Measurements from ENCODE around the gene MYOF. TPM values are rescaled to one million over a fixed set of nuclear protein-coding genes. Genes with fewer than 3 reads are reported as not detected.

MYOF gene
- total and polyA plus RNA-seq, 12 donors: 4.1 to 119 (median 49.6) TPM

DNA sequence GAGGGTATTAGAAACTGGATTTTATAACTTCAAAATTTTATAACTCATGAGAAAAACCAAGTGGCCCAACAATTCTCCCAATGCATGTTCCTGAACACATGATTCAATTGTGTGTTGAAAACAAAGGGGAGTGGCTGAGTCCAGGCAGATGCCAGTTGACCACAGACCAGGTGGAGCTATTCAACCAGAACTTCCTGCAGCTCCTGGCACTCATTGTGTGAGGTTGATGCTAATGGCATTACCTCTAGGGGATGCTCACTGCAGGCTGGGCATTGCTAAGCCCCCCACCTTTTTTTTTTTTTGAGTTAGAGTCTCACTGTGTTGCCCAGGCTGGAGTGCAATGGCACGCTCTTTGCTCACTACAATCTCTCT is 20.3 kb downstream of the MYOF start:
- no peaks in the 10 kb centered on the region for H3K9me3 ChIP-seq (replicated peaks in 1 of 3)
- DNase-seq: no peak
- H3K36me3 ChIP-seq (replicated peaks in 1 of 2): no peaks in the 10 kb centered on the region
- intact Hi-C loops (cut with DNase I): no loop called here
- peaks cover 35 to 57% of the 10 kb centered on the region in 2 donors for H3K4me1 ChIP-seq (replicated peaks in 1 of 2)
- peak overlapping the region in 1 of 5 donors; percentile 30 for H3K27ac ChIP-seq
- whole genome bisulfite sequencing, 4 donors: 91 to 100% (median 96%) methylated on average over 1 of the region's 1 CpG
- TF ChIP-seq, protein P1, sequence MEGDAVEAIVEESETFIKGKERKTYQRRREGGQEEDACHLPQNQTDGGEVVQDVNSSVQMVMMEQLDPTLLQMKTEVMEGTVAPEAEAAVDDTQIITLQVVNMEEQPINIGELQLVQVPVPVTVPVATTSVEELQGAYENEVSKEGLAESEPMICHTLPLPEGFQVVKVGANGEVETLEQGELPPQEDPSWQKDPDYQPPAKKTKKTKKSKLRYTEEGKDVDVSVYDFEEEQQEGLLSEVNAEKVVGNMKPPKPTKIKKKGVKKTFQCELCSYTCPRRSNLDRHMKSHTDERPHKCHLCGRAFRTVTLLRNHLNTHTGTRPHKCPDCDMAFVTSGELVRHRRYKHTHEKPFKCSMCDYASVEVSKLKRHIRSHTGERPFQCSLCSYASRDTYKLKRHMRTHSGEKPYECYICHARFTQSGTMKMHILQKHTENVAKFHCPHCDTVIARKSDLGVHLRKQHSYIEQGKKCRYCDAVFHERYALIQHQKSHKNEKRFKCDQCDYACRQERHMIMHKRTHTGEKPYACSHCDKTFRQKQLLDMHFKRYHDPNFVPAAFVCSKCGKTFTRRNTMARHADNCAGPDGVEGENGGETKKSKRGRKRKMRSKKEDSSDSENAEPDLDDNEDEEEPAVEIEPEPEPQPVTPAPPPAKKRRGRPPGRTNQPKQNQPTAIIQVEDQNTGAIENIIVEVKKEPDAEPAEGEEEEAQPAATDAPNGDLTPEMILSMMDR (IDR thresholded peaks at IDR 0.05): no peak
- no peak for TF ChIP-seq POLR2A (IDR thresholded peaks at IDR 0.05)
- no peak overlapping the region for H3K4me3 ChIP-seq
- no peaks in the 10 kb centered on the region for H3K27me3 ChIP-seq

DNA sequence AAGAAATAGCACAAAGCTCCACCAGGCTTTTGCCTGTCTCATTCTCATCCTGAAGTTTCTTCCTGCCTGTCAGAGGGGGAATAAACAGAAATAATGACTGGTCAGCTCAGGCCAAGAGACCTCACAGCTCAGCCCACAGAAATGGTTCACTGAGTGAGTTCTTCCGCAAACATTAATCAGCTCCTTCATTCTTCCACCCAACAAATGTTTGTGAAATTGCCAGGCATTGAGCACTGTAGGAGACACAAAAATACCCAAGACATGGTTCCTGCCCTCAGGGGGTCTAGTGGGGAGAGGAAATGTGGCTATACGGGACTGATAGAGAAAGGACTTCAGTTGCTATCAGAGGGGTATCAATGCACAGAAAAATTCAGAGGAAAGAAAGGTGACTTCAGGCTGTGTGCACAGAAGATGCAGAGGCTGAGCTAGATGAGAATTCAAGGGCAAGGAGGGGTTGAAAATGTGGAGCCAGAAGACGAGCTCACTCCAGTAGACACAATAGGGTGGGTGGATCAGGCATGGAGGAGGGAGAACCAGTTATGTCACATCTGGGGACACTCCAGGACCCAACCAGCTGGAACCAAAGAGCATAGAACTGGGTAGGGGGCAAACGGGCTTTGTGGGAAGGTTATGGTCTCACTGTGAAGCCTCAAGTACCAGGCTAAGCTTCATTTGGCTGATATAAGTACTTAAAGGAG is 20.9 kb downstream of the MYOF start:
- H3K4me1 ChIP-seq (replicated peaks in 1 of 2): peaks cover 30 to 51% of the 10 kb centered on the region in 2 donors
- H3K27ac ChIP-seq: peak overlapping the region in 2 of 5 donors; percentile 25 to 30
- WGBS, 4 donors: 60 to 82% (median 72%) methylated on average over 4 of the region's 4 CpGs
- TF ChIP-seq, protein P1 (IDR thresholded peaks at IDR 0.05): no peak
- no peak for TF ChIP-seq POLR2A (IDR thresholded peaks at IDR 0.05)
- no peaks in the 10 kb centered on the region for H3K36me3 ChIP-seq (replicated peaks in 1 of 2)
- no peak overlapping the region for H3K4me3 ChIP-seq
- intact Hi-C loops (cut with DNase I): no loop called here
- H3K27me3 ChIP-seq: no peaks in the 10 kb centered on the region
- no peaks in the 10 kb centered on the region for H3K9me3 ChIP-seq (replicated peaks in 1 of 3)
- no peak for DNase-seq

DNA sequence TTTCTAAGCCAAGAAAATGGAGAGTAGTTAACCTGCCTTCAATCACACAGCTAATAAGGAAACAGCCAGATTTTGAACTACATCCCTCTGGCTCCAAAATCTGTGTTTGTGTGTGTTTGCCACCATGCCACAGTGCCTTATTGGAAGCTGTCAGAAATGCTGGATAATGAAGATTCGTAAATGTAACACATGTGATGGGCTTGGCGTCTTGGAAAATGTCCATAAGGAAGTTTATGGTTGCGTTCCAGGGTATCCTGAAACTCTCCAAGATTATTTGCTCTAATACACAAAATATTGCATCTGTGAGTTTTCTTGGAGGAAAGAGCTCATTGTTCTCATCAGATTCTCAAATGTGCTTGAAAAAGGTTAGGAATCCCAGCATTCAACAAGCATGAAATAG is 22.7 kb downstream of the MYOF start:
- Histone ChIP-seq H3K4me3 (no peak overlapping the region), H3K27me3 (no peaks in the 10 kb centered on the region), H3K27ac (peak overlapping the region in 4 of 5 donors; percentile 71 to 84 (median 80)), H3K9me3 (replicated peaks in 1 of 3) (no peaks in the 10 kb centered on the region), H3K4me1 (replicated peaks in 1 of 2) (peaks cover 17 to 33% of the 10 kb centered on the region in 2 donors), H3K36me3 (replicated peaks in 1 of 2) (no peaks in the 10 kb centered on the region)
- intact Hi-C loops (cut with DNase I): no loop called here
- no peak for DNase-seq
- TF ChIP-seq, protein P1 (IDR thresholded peaks at IDR 0.05): no peak
- no peak for TF ChIP-seq POLR2A (IDR thresholded peaks at IDR 0.05)
- 60 to 88% (median 67%) methylated on average over 3 of the region's 3 CpGs for WGBS, 4 donors

DNA sequence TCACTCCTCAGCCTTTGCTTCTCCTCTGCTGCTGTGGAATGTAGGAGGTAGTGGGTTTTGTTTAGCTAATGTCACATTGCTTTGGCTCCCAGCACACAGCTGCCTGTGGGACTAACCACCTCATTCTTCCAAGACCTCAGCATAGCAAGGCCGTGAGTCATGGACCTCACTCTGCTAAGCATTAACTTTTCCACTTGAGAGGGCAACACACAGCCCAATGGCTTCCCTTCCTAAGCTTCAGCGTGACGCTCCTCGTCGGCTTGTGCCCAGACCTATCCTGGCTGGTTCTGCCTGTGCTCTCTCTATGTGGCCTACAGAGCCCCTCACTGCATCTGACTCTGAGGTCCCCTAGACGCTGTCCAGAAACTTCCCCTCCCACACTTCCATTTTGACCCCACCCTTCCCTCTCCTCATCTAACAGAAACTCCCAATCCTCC is 23.3 kb downstream of the MYOF start:
- Histone ChIP-seq H3K27me3 (no peaks in the 10 kb centered on the region), H3K36me3 (replicated peaks in 1 of 2) (no peaks in the 10 kb centered on the region), H3K9me3 (replicated peaks in 1 of 3) (no peaks in the 10 kb centered on the region), H3K4me1 (replicated peaks in 1 of 2) (peaks cover 16 to 28% of the 10 kb centered on the region in 2 donors), H3K27ac (peak overlapping the region; percentile 33 to 84 (median 78)), H3K4me3 (no peak overlapping the region)
- intact Hi-C loops (cut with DNase I): no loop called here
- DNase-seq: peak; percentile 43 to 91 (median 81)
- TF ChIP-seq POLR2A (IDR thresholded peaks at IDR 0.05): peak in 1 of 2 donors; percentile 81
- TF ChIP-seq, protein P1 (IDR thresholded peaks at IDR 0.05): no peak
- 52 to 62% (median 55%) methylated on average over 6 of the region's 6 CpGs for WGBS, 4 donors
